CD4-positive, alpha-beta T cell treated with Interleukin-15 for 1 hour (primary cell): ENCODE measurements around the gene ITGA5.

Experiments
- DNase-seq: peaks from one replicate; pipeline ENCODE4 v3.0.0-alpha.2; 2020

The ITGA5 gene

GRCh38 chr12:54407183-54407905 lies 11.7 kb downstream of the ITGA5 start:
- no peak for DNase-seq

- no peak for DNase-seq
These were observed 13.5 kb downstream of the ITGA5 start for GRCh38 chr12:54405573-54405972.

GRCh38 chr12:54405106-54405505 lies 14.0 kb downstream of the ITGA5 start:
- no peak for DNase-seq

GRCh38 chr12:54404061-54405004 lies 14.7 kb downstream of the ITGA5 start:
- peak; percentile 57 for DNase-seq

- DNase-seq: no peak
These were observed 17.9 kb downstream of the ITGA5 start for GRCh38 chr12:54401119-54401518.

GRCh38 chr12:54398995-54399793 lies 19.9 kb downstream of the ITGA5 start:
- DNase-seq: peak; percentile 84

GRCh38 chr12:54398218-54398617 lies 20.8 kb downstream of the ITGA5 start:
- no peak for DNase-seq

GRCh38 chr12:54397157-54397556 lies 21.9 kb downstream of the ITGA5 start:
- no peak for DNase-seq

GRCh38 chr12:54395545-54395944 lies 23.5 kb downstream of the ITGA5 start:
- no peak for DNase-seq

GRCh38 chr12:54394986-54395385 lies 24.1 kb downstream of the ITGA5 start:
- no peak for DNase-seq

GRCh38 chr12:54394281-54394719 lies 24.8 kb downstream of the ITGA5 start:
- DNase-seq: no peak

GRCh38 chr12:54393743-54394142 lies 25.3 kb downstream of the ITGA5 start:
- DNase-seq: no peak

- no peak for DNase-seq
These were observed 25.9 kb downstream of the ITGA5 start for GRCh38 chr12:54393207-54393609.

- DNase-seq: no peak
These were observed 26.4 kb downstream of the ITGA5 start for GRCh38 chr12:54392485-54393206.

GRCh38 chr12:54390668-54391551 lies 28.2 kb downstream of the ITGA5 start:
- peak; percentile 80 for DNase-seq

GRCh38 chr12:54390176-54390667 lies 28.8 kb downstream of the ITGA5 start:
- no peak for DNase-seq

GRCh38 chr12:54389607-54390175 lies 29.4 kb downstream of the ITGA5 start:
- no peak for DNase-seq

- DNase-seq: no peak
These were observed 29.9 kb downstream of the ITGA5 start for GRCh38 chr12:54389134-54389508.

GRCh38 chr12:54388237-54389133 lies 30.6 kb downstream of the ITGA5 start:
- DNase-seq: no peak

- DNase-seq: no peak
These were observed 32.0 kb downstream of the ITGA5 start for GRCh38 chr12:54387114-54387467.
